Omental fat pad (tissue), 4 donors: ENCODE results near the gene LDHD. TPM values are rescaled to one million over a fixed set of nuclear protein-coding genes. Genes with fewer than 3 reads are reported as not detected.
A peak's percentile ranks its signal among the peaks of the same experiment; 100 is the strongest.

Experiments used
- ATAC-seq: fragments of 150-250 bp; one replicate; pipeline ENCODE4 v1.9.1; 2016; ENCODE audit warnings: mild to moderate bottlenecking, moderate library complexity; ENCODE audit not compliant: low FRiP score
- DNase-seq: peaks from one replicate; pipeline ENCODE4 v3.0.0-alpha.2; 2019; ENCODE audit warnings: low spot score
- total RNA-seq, 4 donors: library from RNA; depleted of rRNA; stranded (reverse); fragments of >200 nt; gene quantifications; one replicate each; pipeline ENCODE4 v1.1.0, GENCODE V29; 2016
- TF ChIP-seq, protein P1 (sequence below), 3 donors: fragments of 450-650 bp; IDR thresholded peaks; one replicate each; pipeline ENCODE4 v1.5.1; 2016 to 2017; ENCODE audit warnings: antibody characterized with exemption in 3 of 3, mild to moderate bottlenecking in 3 of 3, moderate library complexity in 2 of 3

Gene LDHD
- total RNA-seq, 4 donors from 2014 or later = 10.2 to 52.5 (median 17.4) TPM

- DNase-seq (no peak), ATAC-seq (peak; percentile 16)
- TF ChIP-seq, protein P1, sequence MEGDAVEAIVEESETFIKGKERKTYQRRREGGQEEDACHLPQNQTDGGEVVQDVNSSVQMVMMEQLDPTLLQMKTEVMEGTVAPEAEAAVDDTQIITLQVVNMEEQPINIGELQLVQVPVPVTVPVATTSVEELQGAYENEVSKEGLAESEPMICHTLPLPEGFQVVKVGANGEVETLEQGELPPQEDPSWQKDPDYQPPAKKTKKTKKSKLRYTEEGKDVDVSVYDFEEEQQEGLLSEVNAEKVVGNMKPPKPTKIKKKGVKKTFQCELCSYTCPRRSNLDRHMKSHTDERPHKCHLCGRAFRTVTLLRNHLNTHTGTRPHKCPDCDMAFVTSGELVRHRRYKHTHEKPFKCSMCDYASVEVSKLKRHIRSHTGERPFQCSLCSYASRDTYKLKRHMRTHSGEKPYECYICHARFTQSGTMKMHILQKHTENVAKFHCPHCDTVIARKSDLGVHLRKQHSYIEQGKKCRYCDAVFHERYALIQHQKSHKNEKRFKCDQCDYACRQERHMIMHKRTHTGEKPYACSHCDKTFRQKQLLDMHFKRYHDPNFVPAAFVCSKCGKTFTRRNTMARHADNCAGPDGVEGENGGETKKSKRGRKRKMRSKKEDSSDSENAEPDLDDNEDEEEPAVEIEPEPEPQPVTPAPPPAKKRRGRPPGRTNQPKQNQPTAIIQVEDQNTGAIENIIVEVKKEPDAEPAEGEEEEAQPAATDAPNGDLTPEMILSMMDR (IDR thresholded peaks at IDR 0.05) = no peak
Measured at GRCh38 chr16:75087375-75087979, 29.1 kb downstream of the LDHD start.

DNA sequence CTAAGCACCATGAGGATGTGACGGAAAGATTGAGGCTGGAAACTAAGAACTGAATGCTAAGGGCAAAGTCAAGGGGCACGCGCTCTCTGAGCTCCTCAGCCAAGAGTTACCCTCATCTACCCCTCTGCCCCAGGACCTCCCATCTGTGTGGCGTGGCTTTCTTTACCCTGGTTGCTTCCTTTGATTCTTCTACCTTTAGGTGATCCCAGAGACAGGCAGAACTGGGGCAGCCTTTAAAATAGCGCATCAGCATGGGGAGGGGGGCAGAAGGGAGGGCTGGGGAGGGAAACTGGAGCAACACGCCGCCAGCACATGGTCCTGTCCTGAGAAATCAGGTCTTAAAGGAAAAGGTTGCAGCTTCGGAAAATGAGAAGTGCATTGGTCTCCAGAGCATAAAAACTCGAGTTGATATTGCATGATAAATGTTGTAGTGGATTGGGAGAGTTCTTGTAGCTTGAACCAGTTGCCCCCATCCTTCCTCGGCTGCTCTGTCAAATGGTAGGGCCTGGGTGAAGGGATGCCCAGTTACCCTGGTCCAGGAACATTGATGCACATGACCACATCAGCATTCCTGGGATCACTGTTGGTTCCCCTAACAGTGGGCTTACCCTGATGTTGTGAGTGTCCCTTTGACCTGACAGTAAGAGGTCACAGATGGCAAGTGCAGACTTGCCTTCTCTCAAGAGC lies 29.7 kb downstream of the LDHD start:
- TF ChIP-seq, protein P1 (IDR thresholded peaks at IDR 0.05) = no peak
- DNase-seq (no peak), ATAC-seq (no peak)

- TF ChIP-seq, protein P1 (IDR thresholded peaks at IDR 0.05) = no peak
- DNase-seq (no peak), ATAC-seq (peak; percentile 58)
Measured at GRCh38 chr16:75086281-75086680, 30.3 kb downstream of the LDHD start.

DNA sequence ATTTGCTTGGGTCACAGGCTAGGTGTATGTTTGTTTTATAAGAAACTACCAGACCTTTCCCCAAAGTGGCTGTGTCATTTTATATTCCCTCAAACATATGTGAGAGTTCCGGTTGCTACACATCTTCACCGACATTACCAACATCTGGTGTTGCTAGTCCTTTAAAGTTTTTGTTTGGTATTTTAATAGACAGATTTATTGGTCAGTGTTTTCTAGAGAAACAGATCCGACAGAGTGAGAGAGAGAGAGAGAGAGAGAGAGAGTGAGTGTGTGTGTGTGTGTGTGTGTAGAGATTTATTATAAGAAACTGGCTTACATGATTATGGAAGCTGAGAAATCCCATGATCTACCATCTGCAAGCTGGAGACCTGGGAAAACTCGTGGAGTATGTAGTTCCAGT lies 31.0 kb downstream of the LDHD start:
- ATAC-seq (no peak), DNase-seq (no peak)
- TF ChIP-seq, protein P1 (IDR thresholded peaks at IDR 0.05) = no peak

GRCh38 chr16:75083813-75084212 lies 32.8 kb downstream of the LDHD start:
- no peak for ATAC-seq
- TF ChIP-seq, protein P1 (IDR thresholded peaks at IDR 0.05) = no peak
- DNase-seq = no peak

- no peak for ATAC-seq
- TF ChIP-seq, protein P1 (IDR thresholded peaks at IDR 0.05) = no peak
- DNase-seq = no peak
Measured at GRCh38 chr16:75081179-75081859, 35.3 kb downstream of the LDHD start.
